ENCODE results near the gene ATG9A. TPM values are rescaled to one million over a fixed set of nuclear protein-coding genes. Genes with fewer than 3 reads are reported as not detected.

Gene ATG9A
- total RNA-seq, 6 experiments from 2014 or later, result 28.3 to 39.6 (median 33.2) TPM

DNA sequence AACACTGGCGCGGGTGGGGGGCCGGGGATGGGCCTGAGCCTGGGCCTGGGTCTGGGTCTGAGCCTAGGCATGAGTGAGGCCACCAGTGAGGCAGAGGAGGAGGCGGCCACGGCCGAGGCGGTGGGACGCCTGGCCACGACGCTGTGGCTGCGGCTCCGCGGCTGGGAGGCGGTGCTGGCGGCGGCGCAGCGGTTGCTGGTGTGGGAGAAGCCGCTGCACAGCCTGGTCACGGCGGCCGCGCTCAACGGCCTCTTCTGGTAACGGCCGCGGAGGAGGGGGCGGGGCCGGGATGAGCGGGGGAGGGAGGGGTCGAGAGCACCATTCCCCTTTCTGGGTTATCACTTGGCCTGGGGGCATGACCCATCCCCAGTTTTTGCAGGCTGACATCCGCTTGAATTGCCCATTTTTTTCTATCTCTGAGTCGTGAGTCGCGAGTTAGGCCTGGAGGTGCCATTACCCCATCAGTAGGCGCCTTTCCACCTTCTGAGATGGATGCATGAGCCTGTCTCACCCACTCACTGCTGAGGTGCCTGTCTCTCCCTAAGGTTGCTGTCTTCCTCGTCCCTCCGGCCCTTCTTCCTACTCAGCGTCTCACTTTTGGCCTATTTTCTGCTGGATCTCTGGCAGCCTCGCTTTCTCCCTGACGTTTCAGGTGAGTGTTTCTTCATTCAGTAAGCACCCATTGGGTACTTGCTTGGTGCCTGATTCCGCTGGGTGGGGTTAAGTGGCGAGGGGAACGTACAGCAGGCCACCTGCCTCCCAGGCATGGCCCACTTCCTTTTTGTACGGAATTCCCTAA lies 50.9 kb downstream of the ATG9A start:
- peaks cover 0 to 64% (median 19%) of the 10 kb centered on the region in 4 donors for H3K36me3 ChIP-seq

DNA sequence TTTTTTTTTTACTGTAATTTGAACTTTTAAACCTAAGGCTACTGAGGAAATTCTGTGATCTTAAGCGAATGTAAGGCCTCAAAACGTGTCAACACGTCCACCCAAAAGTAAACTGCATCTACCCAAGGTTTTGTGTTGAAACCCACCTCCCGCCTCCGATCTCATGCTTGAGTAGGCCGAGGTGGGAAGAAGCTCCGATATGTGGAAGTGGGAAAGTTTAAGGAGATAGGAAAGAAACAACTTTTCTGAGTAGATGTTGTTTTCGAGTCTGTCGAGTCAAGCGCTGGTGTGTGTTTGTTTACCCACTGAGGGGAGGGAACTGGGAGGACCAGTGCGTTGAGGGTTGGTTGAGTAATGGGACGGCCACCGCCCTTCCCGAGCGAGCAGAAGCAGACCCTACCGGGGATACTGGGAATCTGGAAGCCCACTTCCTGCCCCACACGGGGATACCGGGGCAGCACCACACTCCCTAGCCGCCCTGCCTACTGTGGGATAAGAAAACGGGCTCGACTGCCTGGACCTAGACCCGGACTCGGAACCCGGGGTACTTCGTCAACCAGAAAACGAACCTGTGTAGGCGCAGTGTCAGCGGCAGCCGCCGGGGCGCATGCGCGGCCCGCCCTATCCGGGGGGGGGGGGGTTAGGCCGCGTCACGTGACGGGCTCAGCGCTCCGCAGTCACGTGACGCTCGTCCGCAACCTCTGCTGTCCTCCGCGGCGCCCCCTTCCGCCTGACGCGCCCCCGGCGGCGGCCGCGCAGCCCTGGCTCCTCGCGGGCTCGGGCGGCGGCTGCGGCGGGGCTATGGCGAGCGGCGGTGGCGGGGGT lies 51.7 kb downstream of the ATG9A start, which contains the start of gene RETREG2:
Gene RETREG2 (plus strand): TSS at position 724 of the 825 bp plus-strand sequence. CDS start 78 bp downstream, at position 802.
- H3K4me3 ChIP-seq, result peak within 1 kb of the TSS; percentile 86 to 98 (median 92)
- H3K36me3 ChIP-seq, result peaks cover 0 to 62% (median 15%) of the 10 kb centered on the region in 4 donors
- DNase-seq (peak; percentile 89 to 92 (median 90)), ATAC-seq (peak; percentile 81 to 86 (median 84))
- TF ChIP-seq, protein P1, sequence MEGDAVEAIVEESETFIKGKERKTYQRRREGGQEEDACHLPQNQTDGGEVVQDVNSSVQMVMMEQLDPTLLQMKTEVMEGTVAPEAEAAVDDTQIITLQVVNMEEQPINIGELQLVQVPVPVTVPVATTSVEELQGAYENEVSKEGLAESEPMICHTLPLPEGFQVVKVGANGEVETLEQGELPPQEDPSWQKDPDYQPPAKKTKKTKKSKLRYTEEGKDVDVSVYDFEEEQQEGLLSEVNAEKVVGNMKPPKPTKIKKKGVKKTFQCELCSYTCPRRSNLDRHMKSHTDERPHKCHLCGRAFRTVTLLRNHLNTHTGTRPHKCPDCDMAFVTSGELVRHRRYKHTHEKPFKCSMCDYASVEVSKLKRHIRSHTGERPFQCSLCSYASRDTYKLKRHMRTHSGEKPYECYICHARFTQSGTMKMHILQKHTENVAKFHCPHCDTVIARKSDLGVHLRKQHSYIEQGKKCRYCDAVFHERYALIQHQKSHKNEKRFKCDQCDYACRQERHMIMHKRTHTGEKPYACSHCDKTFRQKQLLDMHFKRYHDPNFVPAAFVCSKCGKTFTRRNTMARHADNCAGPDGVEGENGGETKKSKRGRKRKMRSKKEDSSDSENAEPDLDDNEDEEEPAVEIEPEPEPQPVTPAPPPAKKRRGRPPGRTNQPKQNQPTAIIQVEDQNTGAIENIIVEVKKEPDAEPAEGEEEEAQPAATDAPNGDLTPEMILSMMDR (IDR thresholded peaks at IDR 0.05), result peak in 3 of 4 donors; percentile 35 to 50 (median 46)
- TF ChIP-seq POLR2A (IDR thresholded peaks at IDR 0.05), result peak; percentile 97
- intact Hi-C loops (cut with DNase I), result loop anchor here in 1 of 2 donors (5.0 kb wide), 1 partner anchor 40 kb away; the partner anchor contains the start of gene ABCB6
- 1% methylated on average over 22 of the region's 67 CpGs for WGBS (ENCODE audit: insufficient coverage, low coverage, low lambda C conversion rate, missing lambda C conversion rate)
- H3K27ac ChIP-seq, result peak within 1 kb of the TSS; percentile 99 to 100 (median 99)
- H3K27me3 ChIP-seq, result no peaks in the 10 kb centered on the region
- no peaks in the 10 kb centered on the region for H3K9me3 ChIP-seq
- H3K4me1 ChIP-seq, result peaks cover 0 to 24% (median 4%) of the 10 kb centered on the region in 4 donors

More for the DNA sequence above, 50.9 kb downstream of the ATG9A start:
- H3K9me3 ChIP-seq, result no peaks in the 10 kb centered on the region
- WGBS (ENCODE audit: insufficient coverage, low coverage, low lambda C conversion rate, missing lambda C conversion rate), result 5% methylated on average over 21 of the region's 45 CpGs
- H3K27me3 ChIP-seq, result no peaks in the 10 kb centered on the region
- peak; percentile 0 to 13 (median 3) for ATAC-seq
- H3K27ac ChIP-seq, result peak overlapping the region; percentile 99 to 100 (median 99)
- peak; percentile 67 to 77 (median 75) for DNase-seq
- TF ChIP-seq, protein P1 (IDR thresholded peaks at IDR 0.05), result peak in 1 of 4 donors; percentile 7
- no peak for TF ChIP-seq POLR2A (IDR thresholded peaks at IDR 0.05)
- peaks cover 0 to 24% (median 4%) of the 10 kb centered on the region in 4 donors for H3K4me1 ChIP-seq
- intact Hi-C loops (cut with DNase I), result loop anchor here in 1 of 2 donors (5.0 kb wide), 1 partner anchor 39 kb away; the partner anchor contains the start of gene ABCB6
- peak overlapping the region; percentile 71 to 92 (median 86) for H3K4me3 ChIP-seq

GRCh38 chr2:219176818-219177551 lies 52.5 kb downstream of the ATG9A start, which contains the start of gene CNPPD1:
CNPPD1 (minus strand) TSS chr2:219176925; CDS start chr2:219176828, 97 bp downstream.
- ATAC-seq, result peak; percentile 82 to 90 (median 85)
- intact Hi-C loops (cut with DNase I), result loop anchor here in 1 of 2 donors (5.0 kb wide), 1 partner anchor 40 kb away; the partner anchor contains the start of gene ABCB6

More at GRCh38 chr2:219176818-219177551, 52.5 kb downstream of the ATG9A start, which contains the start of gene CNPPD1:
- Histone ChIP-seq H3K36me3 (peaks cover 0 to 60% (median 14%) of the 10 kb centered on the region in 4 donors), H3K4me1 (peaks cover 0 to 24% (median 4%) of the 10 kb centered on the region in 4 donors), H3K27me3 (no peaks in the 10 kb centered on the region), H3K9me3 (no peaks in the 10 kb centered on the region), H3K27ac (peak within 1 kb of the TSS; percentile 99 to 100 (median 99)), H3K4me3 (peak within 1 kb of the TSS; percentile 86 to 98 (median 92))
- 0% methylated on average over 11 of the region's 69 CpGs for WGBS (ENCODE audit: insufficient coverage, low coverage, low lambda C conversion rate, missing lambda C conversion rate)
- DNase-seq, result peak; percentile 94
- TF ChIP-seq POLR2A (IDR thresholded peaks at IDR 0.05), result peak; percentile 94
- TF ChIP-seq, protein P1 (IDR thresholded peaks at IDR 0.05), result peak in 1 of 4 donors; percentile 13
